Middle frontal gyrus (tissue), 1 donor: ENCODE data around the gene RHNO1.

ENCODE experiments used
- DNase-seq: peaks from one replicate; pipeline ENCODE4 v3.0.0-alpha.2; 2015; ENCODE audit warnings: low spot score; ENCODE audit errors: extremely low spot score

RHNO1 gene

DNA sequence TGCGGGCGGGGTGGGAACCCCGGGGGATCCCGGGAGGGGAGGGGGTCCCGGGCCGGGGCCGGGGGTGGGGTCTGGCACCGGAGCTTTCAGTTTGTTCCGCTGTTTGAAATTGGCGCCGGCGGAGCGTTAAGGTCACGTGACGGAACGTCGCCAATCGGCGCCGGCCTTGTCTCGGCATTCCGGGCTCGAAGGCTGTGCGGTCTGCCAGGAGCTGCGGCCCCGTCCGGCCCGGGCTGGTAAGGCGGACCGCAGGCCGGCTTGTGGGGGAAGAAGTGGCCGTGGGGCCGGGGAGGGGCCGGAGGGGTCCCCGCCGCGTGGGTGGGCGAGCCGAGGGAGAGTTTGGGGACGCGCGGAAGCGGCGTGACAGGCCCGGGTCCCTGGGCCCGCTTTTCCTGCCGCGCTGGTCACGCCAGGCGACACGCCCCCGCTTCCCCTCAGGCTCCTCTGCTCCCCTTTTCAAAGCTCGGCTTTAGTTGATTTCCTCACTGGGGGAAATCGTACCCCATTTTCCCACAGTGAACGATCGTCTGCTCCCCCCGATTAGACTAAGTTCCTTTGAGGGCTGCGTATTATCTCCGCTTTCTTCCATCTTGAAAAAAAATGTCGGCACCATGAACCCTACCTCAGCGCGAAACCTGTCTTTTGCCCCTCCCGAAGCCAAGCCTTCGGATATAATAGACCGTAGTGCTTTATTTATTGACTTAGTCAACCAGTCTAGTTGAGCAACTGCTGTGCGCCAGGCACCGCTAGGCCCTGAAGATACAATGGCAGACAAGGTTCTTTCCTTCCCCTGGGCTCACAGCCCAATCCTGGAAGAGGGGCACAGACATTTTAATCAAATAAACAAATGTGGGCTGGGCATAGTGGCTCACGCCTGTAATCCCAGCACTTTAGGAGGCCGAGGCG is at the start of gene RHNO1, which contains the start of gene FOXM1:
TSS of gene RHNO1 (plus strand) at position 177 of the 906 bp plus-strand sequence. CDS start 8,144 bp downstream, outside the sequence.
TSS of gene FOXM1 (minus strand) at position 128 of the 906 bp plus-strand sequence. CDS start 2,696 bp downstream, outside the sequence.
- DNase-seq = peak; percentile 90

DNA sequence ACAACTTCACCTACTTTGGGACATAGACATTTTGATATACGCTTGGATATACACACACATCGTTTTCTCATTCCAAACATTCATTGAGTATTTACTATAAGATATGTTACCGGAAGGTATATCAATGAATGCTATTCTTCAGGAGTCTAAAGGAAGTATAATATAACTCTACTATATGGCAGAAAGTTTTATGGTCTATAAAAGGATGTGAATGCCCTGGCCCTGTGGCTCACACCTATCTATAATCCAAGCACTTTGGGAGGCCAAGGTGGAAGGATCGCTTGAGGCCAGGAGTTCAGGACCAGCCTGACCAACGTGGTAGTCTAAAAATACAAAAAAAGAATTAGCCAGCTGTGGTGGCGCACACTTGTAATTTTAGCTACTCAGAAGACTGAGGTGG is 47.7 kb upstream of the RHNO1 start:
- DNase-seq = no peak

DNA sequence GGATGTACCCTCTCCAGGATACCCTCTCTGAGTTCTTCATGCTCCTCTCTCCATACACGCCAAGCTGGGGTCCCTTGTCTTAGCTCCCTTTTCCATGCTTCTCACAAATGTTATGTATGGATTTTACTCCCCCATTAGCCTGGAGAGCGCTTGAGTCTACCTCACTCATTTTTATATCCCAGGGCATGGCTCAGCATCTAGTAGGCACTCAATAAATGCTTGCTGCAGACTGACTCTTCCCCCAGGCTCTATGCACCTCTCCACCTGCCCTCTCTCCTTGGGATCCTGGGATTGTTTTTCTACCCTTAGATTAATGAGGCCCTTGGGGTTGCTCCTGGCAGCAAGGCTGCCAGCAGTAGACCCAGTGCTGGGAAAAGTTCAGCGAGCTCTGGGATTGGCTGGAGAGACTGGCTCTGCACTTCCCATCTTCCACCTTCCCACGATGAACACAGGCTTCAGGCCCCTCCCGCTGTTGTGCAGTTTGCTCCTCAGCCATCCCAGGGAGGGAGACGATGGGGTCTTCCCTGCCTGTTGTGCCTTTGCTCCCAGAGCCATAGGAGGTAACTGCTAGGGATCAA is 44.4 kb upstream of the RHNO1 start:
- DNase-seq = no peak

DNA sequence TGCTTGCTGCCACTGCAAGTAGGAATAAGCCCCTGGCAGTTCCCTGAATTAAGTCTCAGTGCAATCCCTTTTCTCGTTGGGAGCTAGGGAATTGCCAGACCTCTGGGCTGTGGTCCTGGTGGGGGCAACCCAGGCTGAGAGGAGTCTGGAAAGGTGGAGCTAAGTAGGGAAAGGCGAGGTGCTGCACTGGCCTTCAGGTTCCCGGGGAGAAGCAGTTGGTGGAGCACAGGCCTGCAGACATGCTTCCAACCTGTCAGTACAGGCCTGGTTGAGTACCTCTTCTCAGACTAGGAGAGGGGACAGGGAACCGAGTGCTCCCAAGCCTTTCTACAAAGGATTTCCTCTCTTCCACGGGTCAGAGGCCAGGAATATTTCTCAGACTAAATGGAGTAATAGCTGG is 43.7 kb upstream of the RHNO1 start:
- no peak for DNase-seq

- DNase-seq = no peak
Measured at GRCh38 chr12:2833810-2834209, 43.2 kb upstream of the RHNO1 start.

GRCh38 chr12:2834581-2835491 is 42.2 kb upstream of the RHNO1 start, which contains the start of gene NRIP2:
Gene NRIP2 (minus strand): TSS chr12:2835035. CDS start chr12:2834983, 52 bp downstream.
- DNase-seq = peak; percentile 27

GRCh38 chr12:2835691-2836403 is 41.2 kb upstream of the RHNO1 start:
- no peak for DNase-seq

GRCh38 chr12:2836574-2836973 is 40.4 kb upstream of the RHNO1 start:
- DNase-seq = no peak

DNA sequence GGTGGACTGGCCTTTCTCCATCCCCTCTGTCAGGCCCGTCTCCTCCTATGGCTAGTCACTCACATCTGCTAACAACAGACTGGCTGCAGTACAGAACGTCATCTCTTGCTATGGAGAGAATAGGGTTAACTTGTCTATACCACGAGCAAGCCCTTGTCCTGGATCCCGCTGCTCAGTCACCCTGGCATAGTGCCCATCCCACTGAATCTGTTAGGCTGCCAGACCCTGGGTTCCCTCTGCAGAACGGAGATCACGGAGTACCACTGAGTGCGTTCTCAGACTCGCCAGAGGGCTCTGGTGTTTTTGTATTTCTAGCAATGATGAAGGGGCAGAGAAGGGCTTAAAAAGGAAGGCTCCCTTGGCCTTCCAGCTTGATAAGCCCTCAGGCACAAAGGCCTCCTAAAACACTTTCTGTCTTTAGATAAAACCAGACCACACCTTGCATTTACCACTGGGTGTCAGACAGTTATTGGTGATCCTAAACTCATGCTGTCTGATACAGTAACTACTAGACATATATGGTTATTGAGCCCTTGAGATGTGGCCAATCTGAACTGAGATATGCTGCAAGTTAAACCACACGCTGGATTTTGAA is 35.9 kb upstream of the RHNO1 start:
- DNase-seq = no peak

DNA sequence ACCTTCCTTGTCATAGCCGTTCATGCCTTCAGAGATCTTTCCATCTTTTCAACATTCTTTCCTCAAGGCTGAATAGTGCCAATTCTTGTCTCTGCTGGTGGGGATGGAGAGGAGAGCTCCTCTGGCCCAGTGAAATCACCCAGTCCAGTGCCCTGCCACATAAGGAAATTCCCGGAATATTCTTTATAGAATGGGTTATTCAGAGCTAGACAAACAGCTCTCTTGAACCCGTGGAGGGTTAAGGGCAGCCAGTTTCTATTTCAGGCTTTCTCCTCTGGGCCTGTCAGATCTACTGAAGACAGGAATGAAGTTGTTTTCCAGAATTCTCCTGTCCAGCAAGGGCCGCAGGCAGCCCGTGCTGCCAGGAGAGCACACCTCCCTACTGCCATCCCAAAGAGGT is 34.1 kb upstream of the RHNO1 start:
- no peak for DNase-seq

DNA sequence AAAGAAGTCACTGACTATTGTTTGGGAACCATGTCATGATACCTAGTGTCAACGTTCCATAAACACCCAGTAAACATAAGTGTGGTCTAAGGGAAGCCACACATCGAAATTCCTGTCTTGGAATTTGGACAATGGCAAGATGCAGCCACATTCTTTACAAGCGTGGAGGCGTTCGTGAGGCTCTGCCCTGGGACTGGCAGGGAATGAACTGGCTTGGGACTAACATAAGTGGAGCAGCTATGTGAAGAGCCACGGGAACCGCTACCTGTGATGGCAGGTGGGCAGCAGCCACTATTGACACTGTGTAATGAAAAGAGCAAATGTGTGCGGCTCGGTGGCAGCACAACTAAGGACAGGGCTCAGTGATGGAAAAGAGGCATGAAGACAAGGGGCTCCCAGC is 32.2 kb upstream of the RHNO1 start:
- DNase-seq = no peak

GRCh38 chr12:2845280-2845679 is 31.7 kb upstream of the RHNO1 start:
- no peak for DNase-seq

DNA sequence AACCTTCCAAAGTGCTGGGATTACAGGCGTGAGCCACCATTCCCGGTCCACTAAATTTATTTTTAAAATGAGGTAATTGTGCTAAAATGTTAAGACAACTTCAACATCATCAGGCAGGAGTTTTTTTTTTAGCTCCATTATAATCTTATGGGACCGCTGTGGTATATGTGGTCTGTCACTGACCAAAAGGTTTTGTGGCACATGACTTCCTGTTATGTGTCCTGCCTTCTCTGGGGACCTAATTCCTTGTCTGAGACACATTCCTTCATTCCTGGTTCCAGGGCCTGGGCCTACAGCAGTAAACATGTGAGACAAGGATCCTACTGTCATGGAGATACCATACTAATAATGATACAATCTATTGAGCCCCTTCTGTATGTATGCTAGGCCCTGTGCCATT is 25.1 kb upstream of the RHNO1 start:
- no peak for DNase-seq

- peak; percentile 31 for DNase-seq
Measured at GRCh38 chr12:2853626-2854025, 23.4 kb upstream of the RHNO1 start.

- no peak for DNase-seq
Measured at GRCh38 chr12:2854669-2855453, 22.2 kb upstream of the RHNO1 start.

DNA sequence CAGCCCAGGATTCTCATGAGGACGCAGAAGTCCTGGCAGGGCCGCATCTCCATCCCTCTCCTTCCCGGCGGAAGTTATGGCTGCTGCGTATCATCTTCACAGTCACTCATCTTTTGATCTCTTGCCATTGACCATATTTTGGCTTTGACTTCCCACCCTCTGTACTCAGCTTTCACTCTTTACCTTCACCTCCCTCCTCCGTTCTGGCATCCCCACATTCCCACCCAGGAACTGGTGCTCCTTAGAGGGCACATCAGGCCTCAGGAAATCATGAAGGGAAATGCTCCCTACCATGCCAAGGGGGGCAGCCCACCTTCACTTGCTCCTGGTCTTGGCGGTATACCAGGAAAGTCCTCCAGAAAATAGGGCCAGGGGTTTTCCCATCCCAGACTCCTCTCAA is 21.5 kb upstream of the RHNO1 start:
- no peak for DNase-seq

GRCh38 chr12:2856051-2856450 is 21.0 kb upstream of the RHNO1 start:
- DNase-seq = no peak

DNA sequence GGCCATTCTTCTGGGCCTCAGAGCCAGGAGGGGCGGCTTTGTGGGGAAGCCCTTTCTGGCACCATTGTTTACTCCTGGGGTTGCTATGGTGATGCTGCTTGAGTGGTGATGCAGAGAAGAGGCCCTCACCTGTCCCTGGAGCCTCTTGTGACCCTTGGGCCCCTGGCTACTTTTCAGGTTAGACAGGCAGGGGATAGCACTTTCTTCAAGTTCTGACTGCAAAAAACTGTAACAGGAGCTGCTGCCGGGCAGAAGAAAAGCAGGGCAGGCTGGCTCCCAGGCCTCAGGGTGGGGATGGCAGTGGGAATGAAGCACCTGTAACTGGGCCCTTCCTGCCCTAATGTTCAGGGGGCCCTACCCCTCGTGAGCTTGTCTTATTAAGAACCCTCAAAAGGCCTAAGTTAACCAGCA is 20.0 kb upstream of the RHNO1 start, which contains the start of gene TEX52:
TSS of gene TEX52 (minus strand) at position 19 of the 411 bp plus-strand sequence. CDS start at position 6, 13 bp downstream.
- no peak for DNase-seq

DNA sequence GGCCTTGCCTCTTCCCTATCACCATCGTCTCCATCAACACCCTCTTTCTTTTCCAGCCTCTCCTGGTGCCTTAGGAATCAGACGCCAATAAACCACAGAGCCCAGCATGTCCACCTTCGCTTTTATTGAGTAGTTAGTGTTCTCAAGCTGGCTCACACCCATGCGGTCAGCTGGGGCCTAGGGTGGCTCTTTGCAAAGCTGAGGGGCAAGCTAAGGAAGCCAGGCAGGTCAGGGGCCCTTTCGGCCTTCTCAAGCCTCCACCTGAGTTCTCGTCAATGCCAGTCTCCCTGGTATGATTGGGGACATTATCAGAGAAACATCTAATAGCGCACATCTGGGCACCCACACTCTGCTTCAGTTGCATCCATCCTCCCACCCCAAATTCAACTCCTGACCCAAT is 19.4 kb upstream of the RHNO1 start:
- DNase-seq = no peak

GRCh38 chr12:2858334-2858733 is 18.7 kb upstream of the RHNO1 start:
- DNase-seq = no peak
